GM19438 (cell line): ENCODE results near the gene LSM14A.
A peak's percentile ranks its signal among the peaks of the same experiment; 100 is the strongest.
"Not testable (repeated sequence)": the region's sequence is repeated elsewhere in the genome, so short reads cannot be mapped to it uniquely, and the experiment has no call there.

Experiments used
- ATAC-seq: cut with Tn5 transposase; IDR thresholded peaks from one replicate; pipeline ENCODE4 v1.9.1; 2021; ENCODE audit warnings: low read depth; ENCODE audit not compliant: unreplicated experiment

Gene LSM14A

GRCh38 chr19:34225659-34226015 is 53.3 kb downstream of the LSM14A start:
- no peak for ATAC-seq

- ATAC-seq, result no peak
These were observed 53.7 kb downstream of the LSM14A start for GRCh38 chr19:34226036-34226435.

- ATAC-seq, result no peak
These were observed 56.0 kb downstream of the LSM14A start for GRCh38 chr19:34228347-34228746.

- no peak for ATAC-seq
These were observed 56.5 kb downstream of the LSM14A start for GRCh38 chr19:34228762-34229161.

GRCh38 chr19:34229721-34230120 is 57.4 kb downstream of the LSM14A start:
- ATAC-seq, result no peak

- ATAC-seq, result no peak
These were observed 58.5 kb downstream of the LSM14A start for GRCh38 chr19:34230820-34231219.

- no peak for ATAC-seq
These were observed 59.1 kb downstream of the LSM14A start for GRCh38 chr19:34231439-34231838.

- peak; percentile 68 for ATAC-seq
These were observed 60.5 kb downstream of the LSM14A start for GRCh38 chr19:34232566-34233481.

GRCh38 chr19:34235425-34235940 is 63.2 kb downstream of the LSM14A start:
- no peak for ATAC-seq

- ATAC-seq, result no peak
These were observed 64.0 kb downstream of the LSM14A start for GRCh38 chr19:34236035-34236987.

- ATAC-seq, result no peak
These were observed 65.0 kb downstream of the LSM14A start for GRCh38 chr19:34237283-34237682.

- ATAC-seq, result no peak
These were observed 65.6 kb downstream of the LSM14A start for GRCh38 chr19:34237939-34238338.

- no peak for ATAC-seq
These were observed 69.4 kb downstream of the LSM14A start for GRCh38 chr19:34241513-34242337.

- ATAC-seq, result not testable (repeated sequence)
These were observed 71.0 kb downstream of the LSM14A start for GRCh38 chr19:34243138-34243875.

GRCh38 chr19:34243876-34244578 is 71.7 kb downstream of the LSM14A start:
- ATAC-seq, result no peak

GRCh38 chr19:34244611-34245299 is 72.5 kb downstream of the LSM14A start:
- ATAC-seq, result no peak

GRCh38 chr19:34246340-34246739 is 74.0 kb downstream of the LSM14A start:
- ATAC-seq, result no peak

- no peak for ATAC-seq
These were observed 76.6 kb downstream of the LSM14A start for GRCh38 chr19:34248941-34249340.
